T follicular helper cell (primary cell): ENCODE results near the gene CIC.

ENCODE experiments used
- DNase-seq: peaks from one replicate; pipeline ENCODE4 v3.0.0-alpha.2; 2020; ENCODE audit warnings: low read depth

CIC gene

GRCh38 chr19:42244347-42245220, 24.5 kb upstream of the CIC start:
- DNase-seq: peak; percentile 88

- no peak for DNase-seq
These were observed 23.8 kb upstream of the CIC start for GRCh38 chr19:42245231-42245630.

- DNase-seq: no peak
These were observed 22.7 kb upstream of the CIC start for GRCh38 chr19:42246143-42246921.

- no peak for DNase-seq
These were observed 22.0 kb upstream of the CIC start for GRCh38 chr19:42246922-42247639.

- no peak for DNase-seq
These were observed 21.3 kb upstream of the CIC start for GRCh38 chr19:42247640-42248199.

GRCh38 chr19:42248270-42249148, 20.5 kb upstream of the CIC start:
- no peak for DNase-seq

- DNase-seq: no peak
These were observed 19.8 kb upstream of the CIC start for GRCh38 chr19:42249149-42249750.

- no peak for DNase-seq
These were observed 19.3 kb upstream of the CIC start for GRCh38 chr19:42249769-42250168.

GRCh38 chr19:42250183-42250665, 18.8 kb upstream of the CIC start:
- no peak for DNase-seq

- DNase-seq: no peak
These were observed 18.2 kb upstream of the CIC start for GRCh38 chr19:42250666-42251531.

- no peak for DNase-seq
These were observed 17.3 kb upstream of the CIC start for GRCh38 chr19:42251572-42252358.

GRCh38 chr19:42252365-42253244, 16.4 kb upstream of the CIC start:
- DNase-seq: no peak

- peak; percentile 56 for DNase-seq
These were observed 15.6 kb upstream of the CIC start for GRCh38 chr19:42253245-42254088.

- peak; percentile 75 for DNase-seq
These were observed 14.8 kb upstream of the CIC start for GRCh38 chr19:42254089-42254849.

GRCh38 chr19:42254850-42255765, 13.9 kb upstream of the CIC start, which contains the start of gene ERF:
TSS of gene ERF (minus strand) at chr19:42255128. CDS start at chr19:42254999, 129 bp downstream.
- DNase-seq: peak; percentile 88
